HepG2 (cell line): ENCODE data around the gene MYBPC3.

Experiments
- ARNTL ChIP-seq: sonication (generic); formaldehyde crosslinking; IDR thresholded peaks from 2 replicates; pipeline ENCODE4 v1.4.0; 2020; ENCODE audit warnings: mild to moderate bottlenecking, missing genetic modification reagents
- CBX1 ChIP-seq: IDR thresholded peaks from one replicate; pipeline ENCODE4 v1.6.1; 2016; ENCODE audit warnings: antibody characterized with exemption, low read depth
- CBX2 ChIP-seq, 2 experiments: fragments of 200-600 bp in 1 of 2; sonication (generic); formaldehyde crosslinking in 1 of 2; IDR thresholded peaks; 2 replicates each; pipeline versions ENCODE4 v1.7.0 to v1.8.1; 2018 to 2022; ENCODE audit warnings: low read depth in 2 of 2, low read length in 1 of 2, mild to moderate bottlenecking in 1 of 2, missing genetic modification reagents in 1 of 2
- DMTF1 ChIP-seq: sonication (generic); formaldehyde crosslinking; IDR thresholded peaks from 2 replicates; pipeline ENCODE4 v1.4.0; 2020; ENCODE audit warnings: mild to moderate bottlenecking, missing genetic modification reagents
- EHMT2 ChIP-seq: fragments of 200-600 bp; sonication (generic); IDR thresholded peaks from 2 replicates; pipeline ENCODE4 v1.7.0; 2017; ENCODE audit warnings: antibody characterized with exemption, low read depth, low read length, borderline replicate concordance
- HNRNPLL ChIP-seq: fragments of 200-400 bp; formaldehyde crosslinking; IDR thresholded peaks from 2 replicates; pipeline ENCODE4 v1.6.1; 2017; ENCODE audit warnings: mild to moderate bottlenecking, low read depth, low read length; ENCODE audit not compliant: poor library complexity, severe bottlenecking
- MAFK ChIP-seq, 2 experiments: IDR thresholded peaks in 1 of 2; conservative IDR thresholded peaks in 1 of 2; 2 replicates each; pipeline ENCODE4 v1.6.1; 2011; ENCODE audit warnings: improper control_type of control experiment in 2 of 2, low read length in 2 of 2
- MIXL1 ChIP-seq: IDR thresholded peaks from 2 replicates; pipeline ENCODE4 v1.6.1; 2016
- MLX ChIP-seq: IDR thresholded peaks from 2 replicates; pipeline ENCODE4 v1.6.1; 2016
- NFE2L1 ChIP-seq: sonication (generic); formaldehyde crosslinking; IDR thresholded peaks from 2 replicates; pipeline ENCODE4 v1.4.0; 2020; ENCODE audit warnings: missing genetic modification reagents, mild to moderate bottlenecking, borderline replicate concordance
- PATZ1 ChIP-seq: sonication (generic); formaldehyde crosslinking; IDR thresholded peaks from 2 replicates; pipeline ENCODE4 v1.4.0; 2020; ENCODE audit warnings: missing genetic modification reagents
- RAD21 ChIP-seq: fragments of 450-650 bp; formaldehyde crosslinking; IDR thresholded peaks from 2 replicates; pipeline ENCODE4 v1.5.0; 2020; ENCODE audit warnings: mild to moderate bottlenecking
- TBP ChIP-seq: sonication (generic); formaldehyde crosslinking; IDR thresholded peaks from 2 replicates; pipeline ENCODE4 v1.5.0; 2020; ENCODE audit warnings: missing genetic modification reagents
- TFE3 ChIP-seq: IDR thresholded peaks from 2 replicates; pipeline ENCODE4 v1.6.1; 2016

DNA sequence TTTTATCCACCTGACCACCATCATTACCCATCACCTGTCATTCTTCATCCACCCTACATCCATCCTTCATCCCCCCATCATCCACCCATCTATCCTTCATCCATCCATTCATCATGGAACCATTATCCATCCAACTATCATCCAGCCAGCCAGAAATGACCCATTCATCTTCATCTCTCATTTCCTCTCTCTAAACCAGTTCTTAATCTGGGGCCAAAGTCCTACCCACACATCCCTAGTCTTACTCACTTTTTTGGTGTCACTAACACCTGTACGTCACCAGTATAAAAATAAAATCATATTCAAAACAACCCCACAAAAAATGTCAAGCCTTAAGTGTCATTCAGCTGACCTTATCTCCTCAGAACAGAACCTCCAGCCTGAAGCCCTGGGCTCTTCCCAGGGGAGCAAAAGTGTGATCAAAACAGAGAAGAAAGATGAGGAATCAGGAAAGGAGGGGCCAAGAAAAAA lies 13.6 kb upstream of the MYBPC3 start:
- TF ChIP-seq MLX (CRISPR knock-in tag), result no peak
- no peak for TF ChIP-seq DMTF1 (CRISPR knock-in tag)
- no peak for TF ChIP-seq MAFK (conservative IDR thresholded peaks at IDR 0.05 in 1 of 2, IDR thresholded peaks at IDR 0.05 in 1 of 2; ENCODE audit: low read length in 2 of 2)
- no peak for TF ChIP-seq EHMT2
- TF ChIP-seq TFE3 (CRISPR knock-in tag), result no peak
- TF ChIP-seq NFE2L1 (CRISPR knock-in tag), result no peak
- no peak for TF ChIP-seq CBX2 (IDR thresholded peaks at IDR 0.05; ENCODE audit: low read depth, low read length)
- TF ChIP-seq CBX2 (CRISPR knock-in tag; IDR thresholded peaks at IDR 0.05; ENCODE audit: low read depth), result no peak
- no peak for TF ChIP-seq HNRNPLL
- no peak for TF ChIP-seq MIXL1 (CRISPR knock-in tag)
- no peak for TF ChIP-seq ARNTL (CRISPR knock-in tag)
- no peak for TF ChIP-seq TBP (CRISPR knock-in tag)
- TF ChIP-seq RAD21 (CRISPR knock-in tag), result no peak
- TF ChIP-seq PATZ1, result no peak
- TF ChIP-seq CBX1, result no peak
